GM21367 (cell line): Measurements from ENCODE around the gene AIF1.
A peak's percentile ranks its signal among the peaks of the same experiment; 100 is the strongest.

Source experiments
- ATAC-seq: cut with Tn5 transposase; IDR thresholded peaks from one replicate; pipeline ENCODE4 v1.9.1; 2021; ENCODE audit not compliant: unreplicated experiment

Gene AIF1

GRCh38 chr6:31614684-31615578 is at the start of gene AIF1:
TSS of gene AIF1 (plus strand) at chr6:31615234. CDS start at chr6:31615330, 96 bp downstream.
- ATAC-seq = no peak

- no peak for ATAC-seq
Measured at GRCh38 chr6:31567531-31568370, 47.3 kb upstream of the AIF1 start.

GRCh38 chr6:31568537-31568961 is 46.5 kb upstream of the AIF1 start:
- peak; percentile 47 for ATAC-seq

- no peak for ATAC-seq
Measured at GRCh38 chr6:31569861-31570536, 45.0 kb upstream of the AIF1 start.

GRCh38 chr6:31572041-31572911 is 42.8 kb upstream of the AIF1 start, which contains the start of gene LTA:
TSS of gene LTA (plus strand) at chr6:31572289. CDS start at chr6:31572743, 454 bp downstream.
- ATAC-seq = no peak

GRCh38 chr6:31573239-31574105 is 41.6 kb upstream of the AIF1 start:
- ATAC-seq = no peak

GRCh38 chr6:31574106-31575061 is 40.6 kb upstream of the AIF1 start:
- no peak for ATAC-seq

- no peak for ATAC-seq
Measured at GRCh38 chr6:31575335-31575901, 39.6 kb upstream of the AIF1 start, which contains the start of gene TNF. TSS of gene TNF (plus strand) at chr6:31575565. CDS start at chr6:31575742, 177 bp downstream.

- no peak for ATAC-seq
Measured at GRCh38 chr6:31575952-31576685, 38.9 kb upstream of the AIF1 start.

GRCh38 chr6:31576897-31577578 is 38.0 kb upstream of the AIF1 start:
- no peak for ATAC-seq

- no peak for ATAC-seq
Measured at GRCh38 chr6:31577579-31577966, 37.5 kb upstream of the AIF1 start.

- no peak for ATAC-seq
Measured at GRCh38 chr6:31578184-31579118, 36.6 kb upstream of the AIF1 start.

- no peak for ATAC-seq
Measured at GRCh38 chr6:31579119-31579505, 35.9 kb upstream of the AIF1 start.

- no peak for ATAC-seq
Measured at GRCh38 chr6:31579546-31580437, 35.2 kb upstream of the AIF1 start.

- ATAC-seq = no peak
Measured at GRCh38 chr6:31580438-31580740, 34.6 kb upstream of the AIF1 start.
